SK-N-SH treated with all-trans-retinoic acid at 6 μM for 48 hours (cell line): ENCODE results near the gene GPR37L1.

Experiments used
- ESRRG ChIP-seq: fragments of 250-450 bp; sonication (Bioruptor Pico); IDR thresholded peaks from 2 replicates; pipeline ENCODE4 v1.6.1; 2021; ENCODE audit warnings: mild to moderate bottlenecking
- GLIS3 ChIP-seq: fragments of 250-450 bp; sonication (Bioruptor Pico); IDR thresholded peaks from 2 replicates; pipeline ENCODE4 v1.5.0; 2020; ENCODE audit warnings: mild to moderate bottlenecking, moderate library complexity
- ISL1 ChIP-seq: fragments of 250-450 bp; sonication (Bioruptor Pico); IDR thresholded peaks from 2 replicates; pipeline ENCODE4 v2.1.2; 2022; ENCODE audit warnings: mild to moderate bottlenecking, moderate library complexity
- OSR1 ChIP-seq: fragments of 250-450 bp; sonication (Bioruptor Pico); IDR thresholded peaks from 2 replicates; pipeline ENCODE4 v1.8.0; 2022; ENCODE audit warnings: moderate library complexity, mild to moderate bottlenecking, inconsistent platforms
- ZC3H10 ChIP-seq: fragments of 250-450 bp; sonication (Bioruptor Pico); IDR thresholded peaks from 2 replicates; pipeline ENCODE4 v1.5.1; 2021; ENCODE audit warnings: mild to moderate bottlenecking, moderate library complexity
- ZFP3 ChIP-seq: fragments of 250-450 bp; sonication (Bioruptor Pico); IDR thresholded peaks from 2 replicates; pipeline ENCODE4 v1.5.0; 2020; ENCODE audit warnings: mild to moderate bottlenecking, moderate library complexity
- ZNF8 ChIP-seq: fragments of 450-650 bp; formaldehyde crosslinking; IDR thresholded peaks from 2 replicates; pipeline ENCODE4 v1.5.0; 2020; ENCODE audit warnings: mild to moderate bottlenecking, moderate library complexity
- TF ChIP-seq, protein P1 (sequence below): fragments of 250-450 bp; sonication (Bioruptor Pico); IDR thresholded peaks from 2 replicates; pipeline ENCODE4 v1.5.1; 2020; ENCODE audit warnings: low read depth, mild to moderate bottlenecking, moderate library complexity
- TF ChIP-seq, protein P2 (sequence below): fragments of 250-450 bp; sonication (Bioruptor Pico); IDR thresholded peaks from 2 replicates; pipeline ENCODE4 v1.8.0; 2020; ENCODE audit warnings: mild to moderate bottlenecking, moderate library complexity, borderline replicate concordance
- TF ChIP-seq, protein P3 (sequence below): fragments of 250-450 bp; sonication (Bioruptor Pico); IDR thresholded peaks from 2 replicates; pipeline ENCODE4 v1.8.0; 2021; ENCODE audit warnings: low read depth, mild to moderate bottlenecking, moderate library complexity, borderline replicate concordance

DNA sequence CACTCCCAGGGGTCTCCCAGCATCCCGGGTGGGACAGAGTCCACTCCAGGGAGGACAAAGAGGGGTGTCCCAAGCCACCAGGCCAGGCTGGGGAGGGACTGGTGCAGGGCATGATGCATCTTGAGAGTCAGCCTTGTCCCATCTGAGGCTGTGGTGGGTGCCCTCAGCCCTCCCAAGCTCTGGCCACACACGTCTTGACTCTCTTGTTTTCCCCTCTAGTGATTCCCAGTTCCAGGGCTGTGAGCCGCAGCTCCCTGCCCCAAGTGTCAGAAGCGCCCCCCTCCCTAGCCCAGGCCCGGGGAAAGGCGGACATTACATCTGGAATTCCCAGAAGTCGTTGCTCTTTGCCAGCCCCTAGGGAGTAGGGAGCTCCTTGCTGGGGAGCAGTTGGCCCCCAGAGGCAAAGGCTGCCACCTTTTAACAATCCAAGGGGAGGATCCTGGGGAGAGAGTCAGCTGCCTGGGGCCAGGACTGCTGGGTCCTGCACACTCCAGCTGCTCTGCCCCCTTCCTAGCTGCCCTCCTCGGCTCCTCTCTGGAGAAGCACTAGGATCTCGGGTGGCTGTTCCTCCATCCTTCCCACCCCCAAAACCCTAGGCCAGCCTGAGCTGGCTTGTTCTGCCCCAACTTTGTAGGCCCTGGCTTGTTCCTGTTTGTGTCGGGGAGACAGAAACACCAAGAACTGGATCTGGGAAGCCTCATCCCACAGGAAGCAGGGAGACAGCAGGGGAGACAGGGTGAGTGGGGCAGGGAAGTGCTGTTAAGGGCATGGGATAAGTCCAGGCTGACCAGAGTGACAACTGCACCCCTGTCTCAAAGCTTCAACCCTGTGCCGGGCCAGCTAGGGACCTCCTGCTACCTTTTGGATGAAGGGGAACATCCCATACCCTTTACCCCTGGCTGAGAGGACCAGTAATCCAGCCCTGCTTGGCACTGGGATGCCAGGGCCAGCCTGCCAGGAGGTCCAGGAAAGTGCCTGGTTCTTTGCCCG is 40.9 kb downstream of the GPR37L1 start:
- TF ChIP-seq ZC3H10 (no peak), GLIS3 (CRISPR knock-in tag) (no peak), ESRRG (CRISPR knock-in tag) (no peak), ZFP3 (CRISPR knock-in tag) (no peak), ZNF8 (CRISPR knock-in tag) (no peak), ISL1 (CRISPR knock-in tag) (no peak), OSR1 (CRISPR knock-in tag) (no peak)
- TF ChIP-seq, protein P1, sequence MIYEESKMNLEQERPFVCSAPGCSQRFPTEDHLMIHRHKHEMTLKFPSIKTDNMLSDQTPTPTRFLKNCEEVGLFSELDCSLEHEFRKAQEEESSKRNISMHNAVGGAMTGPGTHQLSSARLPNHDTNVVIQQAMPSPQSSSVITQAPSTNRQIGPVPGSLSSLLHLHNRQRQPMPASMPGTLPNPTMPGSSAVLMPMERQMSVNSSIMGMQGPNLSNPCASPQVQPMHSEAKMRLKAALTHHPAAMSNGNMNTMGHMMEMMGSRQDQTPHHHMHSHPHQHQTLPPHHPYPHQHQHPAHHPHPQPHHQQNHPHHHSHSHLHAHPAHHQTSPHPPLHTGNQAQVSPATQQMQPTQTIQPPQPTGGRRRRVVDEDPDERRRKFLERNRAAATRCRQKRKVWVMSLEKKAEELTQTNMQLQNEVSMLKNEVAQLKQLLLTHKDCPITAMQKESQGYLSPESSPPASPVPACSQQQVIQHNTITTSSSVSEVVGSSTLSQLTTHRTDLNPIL (CRISPR knock-in tag): no peak
- TF ChIP-seq, protein P2, sequence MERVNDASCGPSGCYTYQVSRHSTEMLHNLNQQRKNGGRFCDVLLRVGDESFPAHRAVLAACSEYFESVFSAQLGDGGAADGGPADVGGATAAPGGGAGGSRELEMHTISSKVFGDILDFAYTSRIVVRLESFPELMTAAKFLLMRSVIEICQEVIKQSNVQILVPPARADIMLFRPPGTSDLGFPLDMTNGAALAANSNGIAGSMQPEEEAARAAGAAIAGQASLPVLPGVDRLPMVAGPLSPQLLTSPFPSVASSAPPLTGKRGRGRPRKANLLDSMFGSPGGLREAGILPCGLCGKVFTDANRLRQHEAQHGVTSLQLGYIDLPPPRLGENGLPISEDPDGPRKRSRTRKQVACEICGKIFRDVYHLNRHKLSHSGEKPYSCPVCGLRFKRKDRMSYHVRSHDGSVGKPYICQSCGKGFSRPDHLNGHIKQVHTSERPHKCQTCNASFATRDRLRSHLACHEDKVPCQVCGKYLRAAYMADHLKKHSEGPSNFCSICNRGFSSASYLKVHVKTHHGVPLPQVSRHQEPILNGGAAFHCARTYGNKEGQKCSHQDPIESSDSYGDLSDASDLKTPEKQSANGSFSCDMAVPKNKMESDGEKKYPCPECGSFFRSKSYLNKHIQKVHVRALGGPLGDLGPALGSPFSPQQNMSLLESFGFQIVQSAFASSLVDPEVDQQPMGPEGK (CRISPR knock-in tag): no peak
- TF ChIP-seq, protein P3, sequence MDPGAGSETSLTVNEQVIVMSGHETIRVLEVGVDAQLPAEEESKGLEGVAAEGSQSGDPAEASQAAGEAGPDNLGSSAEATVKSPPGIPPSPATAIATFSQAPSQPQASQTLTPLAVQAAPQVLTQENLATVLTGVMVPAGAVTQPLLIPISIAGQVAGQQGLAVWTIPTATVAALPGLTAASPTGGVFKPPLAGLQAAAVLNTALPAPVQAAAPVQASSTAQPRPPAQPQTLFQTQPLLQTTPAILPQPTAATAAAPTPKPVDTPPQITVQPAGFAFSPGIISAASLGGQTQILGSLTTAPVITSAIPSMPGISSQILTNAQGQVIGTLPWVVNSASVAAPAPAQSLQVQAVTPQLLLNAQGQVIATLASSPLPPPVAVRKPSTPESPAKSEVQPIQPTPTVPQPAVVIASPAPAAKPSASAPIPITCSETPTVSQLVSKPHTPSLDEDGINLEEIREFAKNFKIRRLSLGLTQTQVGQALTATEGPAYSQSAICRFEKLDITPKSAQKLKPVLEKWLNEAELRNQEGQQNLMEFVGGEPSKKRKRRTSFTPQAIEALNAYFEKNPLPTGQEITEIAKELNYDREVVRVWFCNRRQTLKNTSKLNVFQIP (CRISPR knock-in tag): no peak
